Hypothalamus (tissue), 51 donors: ENCODE measurements around the gene TTC38.

Source experiments
- DNase-seq, 51 donors: peaks; one replicate each; lab custom pipeline; 2025; lab: John Stamatoyannopoulos, UW

The TTC38 gene

DNA sequence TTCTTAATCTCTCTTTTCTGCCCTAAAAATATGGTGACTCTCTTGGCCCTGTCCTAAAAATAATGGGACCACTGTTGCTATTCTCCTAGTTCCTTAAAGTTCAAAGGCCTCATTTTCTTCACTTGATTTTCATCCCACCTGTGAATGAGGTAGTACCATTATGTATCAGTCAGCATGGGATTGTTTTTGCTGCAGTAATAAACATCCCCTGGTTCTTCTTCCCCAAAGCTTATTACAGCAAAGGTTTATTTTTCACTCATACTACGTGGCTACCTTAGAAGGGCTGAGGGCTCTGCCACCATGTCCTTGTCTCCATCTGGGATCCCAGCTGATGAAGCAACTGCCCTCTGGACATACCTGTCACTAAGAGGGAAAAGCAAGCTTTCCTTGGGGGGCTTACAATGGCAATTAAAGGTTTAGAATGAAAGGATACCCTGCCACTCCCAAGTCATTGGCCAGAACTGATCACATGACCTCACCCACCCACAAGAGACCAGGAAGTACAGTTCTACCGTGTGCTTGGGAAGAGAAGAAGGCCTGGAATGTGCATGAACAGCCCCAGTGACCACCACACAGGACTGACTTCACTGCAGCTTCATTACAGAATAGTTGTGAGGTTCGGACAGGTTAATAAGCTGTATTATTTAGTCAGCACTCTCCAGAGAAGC lies 7.8 kb downstream of the TTC38 start:
- no peak for DNase-seq

DNA sequence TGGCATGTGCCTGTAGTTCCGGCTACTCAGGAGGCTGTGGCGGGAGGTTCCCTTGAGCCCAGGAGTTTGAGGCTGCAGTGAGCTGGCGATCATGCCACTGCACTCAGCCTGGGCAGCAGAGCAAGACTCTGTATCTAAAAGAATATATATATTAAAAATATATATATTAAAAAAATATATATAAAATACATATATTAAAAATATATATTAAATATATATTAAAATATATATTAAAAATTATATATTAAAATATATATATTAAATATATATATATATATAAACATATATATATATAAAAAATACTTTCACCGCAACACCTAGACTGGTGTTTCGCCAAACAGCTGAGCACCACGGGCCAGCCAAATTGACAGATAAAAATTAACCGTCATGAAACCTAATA lies 8.8 kb downstream of the TTC38 start:
- DNase-seq = no peak

GRCh38 chr22:46278656-46279645 lies 11.1 kb downstream of the TTC38 start:
- no peak for DNase-seq

- no peak for DNase-seq
These were observed 12.4 kb downstream of the TTC38 start for GRCh38 chr22:46280063-46280817.

DNA sequence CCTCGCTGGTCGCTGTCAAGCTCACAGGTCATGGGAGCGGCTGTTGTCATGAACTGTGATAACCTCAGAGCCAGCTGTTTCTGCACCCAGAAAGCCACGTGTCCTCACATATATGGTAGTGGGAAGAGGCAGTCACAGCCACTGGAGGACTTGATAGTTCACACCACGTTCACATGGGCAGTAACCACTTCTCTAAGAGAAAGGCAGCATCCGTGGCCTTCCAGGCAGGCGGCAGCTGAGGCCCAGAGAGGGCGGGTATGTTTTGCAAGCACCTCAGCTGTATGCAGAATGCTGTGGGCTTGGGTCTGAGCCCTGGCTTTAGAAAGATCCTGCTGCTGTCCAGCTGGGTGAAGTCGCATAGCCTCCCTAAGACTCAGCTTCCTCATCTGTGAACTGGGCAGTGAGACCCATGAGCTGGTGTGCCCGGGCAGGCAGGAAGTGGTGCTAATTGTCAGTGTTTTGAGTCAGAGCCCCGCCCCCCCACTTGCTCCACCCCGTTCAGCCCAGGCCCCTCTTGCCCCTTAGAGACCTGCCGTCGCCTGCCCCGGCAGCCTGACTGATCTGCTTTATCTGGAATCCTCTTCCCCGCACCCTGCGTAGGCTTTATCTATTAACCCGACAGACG lies 13.3 kb downstream of the TTC38 start:
- DNase-seq = peak in 25 of 51 donors; percentile 10 to 74 (median 36)

GRCh38 chr22:46281866-46282678 lies 14.3 kb downstream of the TTC38 start:
- no peak for DNase-seq

DNA sequence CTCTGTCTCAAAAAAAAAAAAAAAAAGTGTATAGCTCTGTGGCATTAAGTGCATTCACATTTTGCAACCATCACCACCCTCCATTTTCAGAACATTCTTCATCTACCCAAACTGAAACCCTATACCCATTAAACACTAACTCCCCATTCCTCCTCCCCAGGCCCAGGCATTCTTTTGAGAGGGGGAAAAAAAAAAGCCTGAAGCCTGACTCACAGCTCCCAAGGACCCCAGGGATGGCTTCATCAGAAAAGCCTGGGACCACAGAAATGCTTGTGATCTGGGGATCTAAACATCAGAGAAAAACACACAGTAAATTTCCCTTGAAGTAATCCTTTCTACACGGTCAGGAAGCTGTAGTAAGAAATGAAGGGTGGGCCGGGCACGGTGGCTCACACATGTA lies 18.2 kb downstream of the TTC38 start:
- no peak for DNase-seq

DNA sequence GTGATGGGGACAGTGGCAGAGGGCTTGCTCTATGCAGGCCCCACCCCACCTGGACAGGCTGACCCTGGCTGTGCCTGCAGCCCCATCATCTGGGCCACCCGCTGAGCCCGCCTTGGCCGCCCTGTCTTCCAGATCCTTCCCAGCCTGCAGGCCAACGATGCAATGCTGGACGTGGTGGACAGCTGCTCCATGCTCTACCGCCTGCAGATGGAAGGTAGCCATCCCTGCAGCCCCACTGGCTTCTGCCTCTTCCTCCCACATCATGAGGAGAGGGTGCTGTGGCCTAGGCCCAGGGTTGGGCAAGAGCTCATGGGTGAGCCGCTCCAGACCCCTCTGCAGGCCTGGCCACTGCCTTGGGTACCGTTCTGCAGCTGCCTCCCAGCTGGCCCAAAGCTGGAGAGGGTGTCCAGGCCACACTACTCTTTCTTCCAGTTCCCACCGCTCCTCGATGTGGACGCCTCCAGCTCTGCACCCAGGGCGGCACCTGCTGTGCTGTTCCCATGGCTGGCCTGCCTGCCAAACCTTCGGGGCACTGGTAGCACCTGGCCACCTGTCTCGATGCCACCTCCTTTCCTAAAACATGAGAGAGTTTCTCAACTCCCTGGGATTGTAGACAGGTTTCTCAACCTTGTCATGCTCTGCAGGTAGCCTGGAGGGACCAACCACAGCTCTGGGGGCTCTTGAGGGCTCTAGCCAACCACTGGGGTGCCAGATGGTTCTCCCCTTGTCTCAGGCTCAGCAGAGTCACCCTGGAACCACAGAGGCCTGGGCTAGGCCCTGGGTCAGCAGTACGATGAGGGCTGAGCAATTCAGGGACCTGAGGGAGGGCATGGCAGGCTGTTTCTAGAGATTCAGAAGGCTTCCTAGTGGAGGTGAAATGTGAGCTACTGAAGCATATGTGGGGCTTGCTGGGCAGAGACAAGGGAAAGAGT lies 19.4 kb downstream of the TTC38 start:
- no peak for DNase-seq

DNA sequence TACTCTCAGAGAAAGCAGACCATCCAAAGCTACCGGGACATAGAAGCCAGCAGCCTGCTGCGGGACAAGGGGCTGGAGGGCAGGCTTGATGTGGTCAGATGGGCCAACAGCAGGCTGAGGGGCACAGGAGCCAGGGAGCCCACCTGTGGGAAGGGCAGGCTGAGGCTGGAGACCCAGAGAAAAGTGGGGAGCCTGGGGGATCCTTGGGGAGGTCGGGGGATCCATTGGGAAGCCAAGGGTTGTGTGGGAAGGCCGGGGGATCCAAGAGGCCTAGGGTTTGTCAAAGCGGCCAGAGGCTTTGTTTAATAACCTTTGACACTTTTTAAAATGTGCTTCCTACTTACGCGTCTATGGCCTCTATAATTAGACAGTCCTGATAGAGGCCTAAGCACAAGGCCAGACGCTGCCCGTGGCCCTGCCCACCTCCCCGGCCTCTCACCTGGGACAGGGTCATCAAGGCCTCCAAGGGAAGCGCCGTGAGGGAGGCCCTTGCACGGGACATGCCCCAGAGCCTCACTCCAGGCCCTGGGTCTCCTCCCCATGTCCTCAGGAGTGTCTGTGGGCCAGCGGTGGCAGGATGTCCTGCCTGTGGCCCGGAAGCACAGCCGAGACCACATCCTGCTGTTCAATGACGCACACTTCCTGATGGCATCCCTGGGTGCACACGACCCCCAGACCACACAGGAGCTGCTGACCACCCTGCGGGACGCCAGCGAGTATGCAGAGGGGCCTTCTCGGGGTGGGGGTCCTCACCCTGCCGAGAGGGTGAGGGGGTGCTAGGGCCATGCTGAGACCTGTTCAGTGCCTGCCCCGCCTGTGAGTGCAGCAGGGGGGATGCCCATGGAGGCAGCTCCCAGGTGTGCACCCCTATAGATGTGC lies 20.3 kb downstream of the TTC38 start:
- no peak for DNase-seq

DNA sequence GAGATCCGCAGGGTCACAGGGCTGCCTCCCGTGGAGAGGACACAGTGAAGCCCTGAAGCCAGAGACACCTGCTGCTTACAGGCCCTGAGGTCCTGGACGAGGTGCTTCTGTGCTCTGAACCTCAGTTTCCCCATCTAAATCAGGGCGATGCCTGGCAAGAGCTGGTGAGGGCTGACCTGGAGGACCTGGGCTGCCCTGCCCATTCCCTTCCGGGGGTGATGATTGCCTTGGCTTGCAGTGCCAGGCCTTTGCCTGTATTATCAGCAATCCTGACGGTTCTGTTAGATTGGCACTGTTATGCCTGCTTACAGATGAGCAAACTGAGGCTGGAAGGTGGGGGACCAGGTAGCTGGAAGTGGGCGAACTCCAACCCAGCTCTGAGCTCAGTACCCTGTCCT lies 21.0 kb downstream of the TTC38 start:
- DNase-seq = no peak

- no peak for DNase-seq
These were observed 21.6 kb downstream of the TTC38 start for GRCh38 chr22:46289244-46289891.

- no peak for DNase-seq
These were observed 22.5 kb downstream of the TTC38 start for GRCh38 chr22:46290121-46290842.

- no peak for DNase-seq
These were observed 23.3 kb downstream of the TTC38 start for GRCh38 chr22:46290843-46291785.

GRCh38 chr22:46292173-46292572 lies 24.4 kb downstream of the TTC38 start:
- no peak for DNase-seq

GRCh38 chr22:46292732-46293131 lies 24.9 kb downstream of the TTC38 start:
- DNase-seq = no peak
